Measurements from ENCODE around the gene FOXO3.

DNA sequence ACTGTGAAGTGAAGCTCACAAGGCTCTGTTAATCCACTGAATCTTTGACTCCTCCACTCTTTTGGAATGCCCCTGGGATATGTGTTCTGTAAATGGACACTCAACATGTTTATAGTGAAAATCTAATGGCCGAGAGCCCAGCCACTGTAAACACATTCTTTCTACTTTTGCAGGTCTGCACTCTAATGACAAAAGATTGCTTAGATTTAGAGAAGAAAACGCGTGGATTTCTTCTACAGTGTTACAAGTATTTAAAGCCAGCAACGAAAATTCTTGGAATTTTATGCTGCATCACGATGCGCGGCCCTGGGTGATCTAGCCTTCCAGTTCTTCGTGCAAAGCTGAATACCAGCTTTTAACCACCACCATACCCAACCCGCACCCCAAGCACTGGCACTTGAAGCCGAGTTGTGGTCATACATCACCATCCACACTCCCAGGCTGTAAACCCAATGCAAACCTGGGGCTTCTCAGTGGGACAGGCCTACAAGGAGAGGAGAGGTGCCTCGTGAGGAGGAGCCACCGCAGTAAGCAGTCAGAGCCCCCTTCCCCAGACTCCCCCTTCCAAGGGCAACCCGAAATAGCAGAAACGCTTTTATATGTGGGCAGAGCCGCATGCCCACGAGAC is 3.7 kb upstream of the FOXO3 start:
- TF ChIP-seq, protein P1, sequence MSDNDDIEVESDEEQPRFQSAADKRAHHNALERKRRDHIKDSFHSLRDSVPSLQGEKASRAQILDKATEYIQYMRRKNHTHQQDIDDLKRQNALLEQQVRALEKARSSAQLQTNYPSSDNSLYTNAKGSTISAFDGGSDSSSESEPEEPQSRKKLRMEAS (IDR thresholded peaks at IDR 0.05) = no peak
- TF ChIP-seq EZH2 (IDR thresholded peaks at IDR 0.05; ENCODE audit: low read depth, low read length, severe bottlenecking) (no peak), CTCF (IDR thresholded peaks at IDR 0.05; ENCODE audit: control extremely low read depth in 1 of 3, insufficient read depth in 1 of 3, low read depth in 1 of 3, low read length in 3 of 3) (no peak), ZNF274 (IDR thresholded peaks at IDR 0.05; ENCODE audit: borderline replicate concordance, extremely low read depth, low read length) (no peak), NANOG (IDR thresholded peaks at IDR 0.05; ENCODE audit: insufficient read depth, low read depth, low read length, poor library complexity, severe bottlenecking) (no peak), ATF3 (IDR thresholded peaks at IDR 0.05; ENCODE audit: insufficient read depth, low read depth, low read length) (no peak), CHD1 (IDR thresholded peaks at IDR 0.05; ENCODE audit: low read depth, low read length) (no peak), POLR2A (IDR thresholded peaks at IDR 0.05; ENCODE audit: control extremely low read depth in 1 of 2, low read depth in 2 of 2, low read length in 2 of 2) (peak in 1 of 2 experiments; percentile 52; a peak in 1 of 3 replicates), CEBPB (IDR thresholded peaks at IDR 0.05; ENCODE audit: low read depth, low read length) (no peak), SUZ12 (IDR thresholded peaks at IDR 0.05; ENCODE audit: low read length) (no peak)
